GM21529 (cell line): Measurements from ENCODE around the gene GRN.

Experiments used
- ATAC-seq: cut with Tn5 transposase; IDR thresholded peaks from one replicate; pipeline ENCODE4 v1.9.1; 2021; ENCODE audit not compliant: unreplicated experiment

GRN gene

DNA sequence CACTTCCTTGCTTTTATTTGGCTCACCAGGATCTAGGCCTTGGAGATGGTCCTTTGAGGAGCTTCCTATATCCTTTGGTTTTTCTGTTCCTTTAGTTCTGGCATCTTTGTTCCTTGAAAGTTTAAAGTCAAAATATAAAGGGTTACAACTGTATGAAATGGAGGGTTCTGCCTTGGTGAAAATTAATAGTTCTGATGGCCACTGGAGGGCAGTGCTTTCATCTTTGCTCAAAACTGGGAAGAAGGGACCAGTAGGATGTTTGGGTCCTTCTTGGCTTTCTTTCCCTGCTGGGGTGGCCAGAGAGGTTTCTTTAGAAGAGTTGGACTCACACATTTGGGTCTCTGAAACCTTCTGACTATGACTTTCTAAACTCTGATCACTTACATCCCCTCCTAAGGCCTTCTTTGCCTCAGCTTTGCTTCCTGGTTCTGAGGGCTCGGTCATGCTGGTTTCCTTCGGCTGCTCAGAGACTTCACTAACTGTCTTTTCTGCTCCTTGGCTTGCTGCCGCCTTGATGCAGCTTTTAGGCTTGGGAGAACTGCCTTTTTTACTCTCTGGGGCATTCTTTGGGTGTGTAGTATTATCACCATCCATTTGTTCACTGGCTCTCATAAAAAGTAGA lies 55.2 kb downstream of the GRN start:
- no peak for ATAC-seq
